HepG2 (cell line): Measurements from ENCODE around the gene ZNF385B. TPM values are rescaled to one million over a fixed set of nuclear protein-coding genes. Genes with fewer than 3 reads are reported as not detected.
A peak's percentile ranks its signal among the peaks of the same experiment; 100 is the strongest.

ENCODE experiments used
- ATAC-seq: fragments of 200-7000 bp; cut with Tn5 transposase; 3 replicates; pipeline ENCODE4 v1.9.1; 2020; ENCODE audit warnings: mild to moderate bottlenecking, moderate library complexity
- BruUV-seq: library from RNA; stranded (reverse); fragments of 400-500 nt; replicated peaks from 2 replicates; lab custom pipeline; 2021; lab: Mats Ljungman, UMichigan
- CTCF ChIA-PET: fragments of 300-600 bp; formaldehyde crosslinking; extraction: SDS; loops from one replicate; lab custom pipeline; 2021; ENCODE audit warnings: low total read pairs, inconsistent platforms, low intra/inter-chr PET ratio; lab: Yijun Ruan, JAX
- POLR2A ChIA-PET: fragments of 350-600 bp; sonication (Branson Sonifier 250); formaldehyde crosslinking; loops from one replicate; lab custom pipeline; 2020; ENCODE audit warnings: antibody characterized with exemption, inconsistent platforms; lab: Yijun Ruan, JAX
- DNase-seq: peaks from one replicate; pipeline ENCODE4 v3.0.0-alpha.2; 2015; ENCODE audit warnings: low spot score
- FAIRE-seq: peaks from 3 replicates; lab custom pipeline; 2011; peaks lifted over from hg19 to GRCh38; lab: Jason Lieb, UNC
- H2AFZ ChIP-seq: one replicate; pipeline ENCODE4 v1.6.1; 2011; ENCODE audit warnings: low read length, inconsistent platforms
- H3K27ac ChIP-seq: fragments of 300-600 bp; 3 replicates; pipeline ENCODE4 v1.8.0; 2011; ENCODE audit warnings: mixed run types, mild to moderate bottlenecking, mixed read lengths, low read length, inconsistent platforms; ENCODE audit not compliant: insufficient read depth; ENCODE audit errors: extremely low read length
- H3K27me3 ChIP-seq, 2 experiments: fragments of 200-600 bp in 1 of 2; 2 replicates in 1 of 2; 3 replicates in 1 of 2; pipeline versions ENCODE4 v1.6.0 to v1.8.0; 2011; ENCODE audit warnings: low read length in 2 of 2, mild to moderate bottlenecking in 2 of 2, moderate library complexity in 2 of 2, inconsistent platforms in 1 of 2; ENCODE audit not compliant: insufficient read depth in 2 of 2, control insufficient read depth in 1 of 2
- H3K36me3 ChIP-seq, 2 experiments: fragments of 200-600 bp in 1 of 2; replicated peaks in 1 of 2; 2 replicates in 1 of 2; 3 replicates in 1 of 2; pipeline versions ENCODE4 v1.5.1 to v1.8.0; 2011; ENCODE audit warnings: low read length in 2 of 2, inconsistent platforms in 1 of 2; ENCODE audit not compliant: insufficient read depth in 2 of 2, control insufficient read depth in 1 of 2
- H3K4me1 ChIP-seq: 2 replicates; pipeline ENCODE4 v1.5.1; 2012; ENCODE audit warnings: low read length, inconsistent platforms; ENCODE audit not compliant: insufficient read depth
- H3K4me2 ChIP-seq: 2 replicates; pipeline ENCODE4 v1.6.0; 2011; ENCODE audit warnings: low read depth, low read length, inconsistent platforms
- H3K4me3 ChIP-seq, 3 experiments: fragments of 200-600 bp in 1 of 3; sonication (generic), shearing (Covaris generic) in 1 of 3; replicated peaks in 1 of 3; 2 replicates each; pipeline ENCODE4 v1.5.1; 2011 to 2016; ENCODE audit warnings: low read length in 3 of 3, inconsistent platforms in 2 of 3, low read depth in 2 of 3, mild to moderate bottlenecking in 2 of 3, control low read depth in 1 of 3, mixed read lengths in 1 of 3; ENCODE audit not compliant: insufficient read depth in 1 of 3
- H3K79me2 ChIP-seq: one replicate; pipeline ENCODE4 v1.6.1; 2011; ENCODE audit warnings: low read length, inconsistent platforms; ENCODE audit not compliant: insufficient read depth
- H3K9ac ChIP-seq: 2 replicates; pipeline ENCODE4 v1.6.0; 2011; ENCODE audit warnings: mild to moderate bottlenecking, low read depth, low read length, inconsistent platforms; ENCODE audit not compliant: insufficient read depth
- H3K9me3 ChIP-seq: 2 replicates; pipeline ENCODE4 v1.5.1; 2012; ENCODE audit warnings: mild to moderate bottlenecking, low read length
- H4K20me1 ChIP-seq: 2 replicates; pipeline ENCODE4 v1.6.0; 2011; ENCODE audit warnings: inconsistent platforms, mild to moderate bottlenecking, low read length, moderate library complexity; ENCODE audit not compliant: insufficient read depth
- CAMTA2 ChIP-seq: sonication (generic); formaldehyde crosslinking; IDR thresholded peaks from 2 replicates; pipeline ENCODE4 v1.4.0; 2020; ENCODE audit warnings: mild to moderate bottlenecking, missing genetic modification reagents, borderline replicate concordance
- EP300 ChIP-seq, 3 experiments: sonication (generic) in 1 of 3; formaldehyde crosslinking in 1 of 3; IDR thresholded peaks; 2 replicates each; pipeline versions ENCODE4 v1.5.1 to v1.6.1; 2011 to 2020; ENCODE audit warnings: low read depth in 2 of 3, low read length in 2 of 3, borderline replicate concordance in 1 of 3, improper control_type of control experiment in 1 of 3, mild to moderate bottlenecking in 1 of 3, missing genetic modification reagents in 1 of 3, moderate library complexity in 1 of 3
- HDAC6 ChIP-seq: fragments of 200-600 bp; sonication (generic); IDR thresholded peaks from 2 replicates; pipeline ENCODE4 v1.7.0; 2017; ENCODE audit warnings: mild to moderate bottlenecking, antibody characterized with exemption, low read length, low read depth
- ISL2 ChIP-seq: sonication (generic); formaldehyde crosslinking; IDR thresholded peaks from 2 replicates; pipeline ENCODE4 v1.5.0; 2020; ENCODE audit warnings: missing genetic modification reagents
- MED13 ChIP-seq: sonication (generic); formaldehyde crosslinking; IDR thresholded peaks from 2 replicates; pipeline ENCODE4 v1.5.0; 2020; ENCODE audit warnings: missing genetic modification reagents
- MLLT10 ChIP-seq: sonication (generic); formaldehyde crosslinking; IDR thresholded peaks from 2 replicates; pipeline ENCODE4 v1.4.0; 2020; ENCODE audit warnings: missing genetic modification reagents
- MYNN ChIP-seq: sonication (generic); formaldehyde crosslinking; IDR thresholded peaks from 2 replicates; pipeline ENCODE4 v1.4.0; 2020; ENCODE audit warnings: mild to moderate bottlenecking, low read depth, missing genetic modification reagents
- NFATC3 ChIP-seq: sonication (generic); formaldehyde crosslinking; IDR thresholded peaks from 2 replicates; pipeline ENCODE4 v1.5.1; 2020; ENCODE audit warnings: mild to moderate bottlenecking, missing genetic modification reagents
- NR2C2 ChIP-seq: sonication (generic); formaldehyde crosslinking; IDR thresholded peaks from 2 replicates; pipeline ENCODE4 v1.4.0; 2020; ENCODE audit warnings: missing genetic modification reagents, mild to moderate bottlenecking, moderate library complexity, borderline replicate concordance
- REL ChIP-seq: sonication (generic); formaldehyde crosslinking; conservative IDR thresholded peaks from 2 replicates; pipeline ENCODE4 v1.8.0; 2022; ENCODE audit warnings: mild to moderate bottlenecking, missing genetic modification reagents, moderate library complexity
- SRSF4 ChIP-seq: fragments of 200-400 bp; formaldehyde crosslinking; IDR thresholded peaks from one replicate; pipeline ENCODE4 v1.6.1; 2018; ENCODE audit warnings: mild to moderate bottlenecking, low read depth, low read length, moderate library complexity; ENCODE audit not compliant: poor library complexity, severe bottlenecking
- TEAD2 ChIP-seq: sonication (generic); formaldehyde crosslinking; IDR thresholded peaks from 2 replicates; pipeline ENCODE4 v1.9.0; 2021; ENCODE audit warnings: missing genetic modification reagents
- ZFX ChIP-seq: sonication (generic); formaldehyde crosslinking; IDR thresholded peaks from 2 replicates; pipeline ENCODE4 v1.4.0; 2020; ENCODE audit warnings: mild to moderate bottlenecking, low read depth, missing genetic modification reagents, moderate library complexity
- ZNF207 ChIP-seq: fragments of 450-650 bp; IDR thresholded peaks from 2 replicates; pipeline ENCODE4 v1.6.1; 2016; ENCODE audit warnings: antibody characterized with exemption, borderline replicate concordance
- ZNF232 ChIP-seq: sonication (generic); formaldehyde crosslinking; IDR thresholded peaks from 2 replicates; pipeline ENCODE4 v1.4.0; 2020; ENCODE audit warnings: missing genetic modification reagents, borderline replicate concordance
- ZNF558 ChIP-seq: sonication (generic); formaldehyde crosslinking; IDR thresholded peaks from 2 replicates; pipeline ENCODE4 v1.9.0; 2022; ENCODE audit warnings: mild to moderate bottlenecking, missing genetic modification reagents, borderline replicate concordance
- ZNF615 ChIP-seq: sonication (generic); formaldehyde crosslinking; IDR thresholded peaks from 2 replicates; pipeline ENCODE4 v1.5.0; 2020; ENCODE audit warnings: mild to moderate bottlenecking, missing genetic modification reagents, borderline replicate concordance
- ZNF644 ChIP-seq: IDR thresholded peaks from 2 replicates; pipeline ENCODE4 v1.6.1; 2016; ENCODE audit warnings: low read depth
- ZNF773 ChIP-seq: sonication (generic); formaldehyde crosslinking; IDR thresholded peaks from 2 replicates; pipeline ENCODE4 v1.4.0; 2020; ENCODE audit warnings: missing genetic modification reagents, borderline replicate concordance
- ZNF780A ChIP-seq: sonication (generic); formaldehyde crosslinking; IDR thresholded peaks from 2 replicates; pipeline ENCODE4 v1.8.0; 2022; ENCODE audit warnings: mild to moderate bottlenecking, missing genetic modification reagents, moderate library complexity
- WGBS: methylation state at CpG from one replicate; pipeline ENCODE4 v1.1.6; 2017; ENCODE audit warnings: low lambda C conversion rate; 5-methylcytosine and 5-hydroxymethylcytosine counted together
- in situ Hi-C: cut with HindIII; loops from 2 replicates; pipeline ENCODE4 v1.10.0; 2017; ENCODE audit warnings: low pct_unique_long_range_greater_than_20kb; ENCODE audit not compliant: extremely low pct_ligation_motif_present
- intact Hi-C: fragments of 100-400 bp; cut with micrococcal nuclease; formaldehyde crosslinking; loops from one replicate; pipeline ENCODE4 v1.10.0; 2022; ENCODE audit not compliant: unreplicated experiment
- polyA plus RNA-seq, 8 experiments: library from polyadenylated mRNA; depleted of rRNA in 3 of 8; stranded (reverse) in 7 of 8; unstranded in 1 of 8; fragments of >200 nt; fragmentation: Illumina TruSeq in 4 of 8; extraction: Trizol in 4 of 8; gene quantifications; 2 replicates each; pipeline versions ENCODE4 v1.2.1 to v1.2.3, GENCODE V29; 2011 to 2016; ENCODE audit warnings: low read depth in 4 of 8, missing spikeins in 1 of 8, mixed read lengths in 1 of 8; ENCODE audit not compliant: insufficient read depth in 1 of 8
- total RNA-seq, 5 experiments: library from RNA; depleted of rRNA; stranded (reverse); fragments of >200 nt; fragmentation: Illumina TruSeq; extraction: Trizol; gene quantifications; 2 replicates each; pipeline ENCODE4 v1.2.3, GENCODE V29; 2016; ENCODE audit warnings: low read depth in 1 of 5
- TF ChIP-seq, protein P1 (sequence below): IDR thresholded peaks from 2 replicates; pipeline ENCODE4 v1.6.1; 2012; ENCODE audit warnings: low read depth, low read length, improper control_type of control experiment

Gene ZNF385B
- total and polyA plus RNA-seq, 2 of the 13 experiments (the other 11 are each of a cell fraction or from before 2014, with no cell fraction given), result 3.3 to 6.7 TPM

DNA sequence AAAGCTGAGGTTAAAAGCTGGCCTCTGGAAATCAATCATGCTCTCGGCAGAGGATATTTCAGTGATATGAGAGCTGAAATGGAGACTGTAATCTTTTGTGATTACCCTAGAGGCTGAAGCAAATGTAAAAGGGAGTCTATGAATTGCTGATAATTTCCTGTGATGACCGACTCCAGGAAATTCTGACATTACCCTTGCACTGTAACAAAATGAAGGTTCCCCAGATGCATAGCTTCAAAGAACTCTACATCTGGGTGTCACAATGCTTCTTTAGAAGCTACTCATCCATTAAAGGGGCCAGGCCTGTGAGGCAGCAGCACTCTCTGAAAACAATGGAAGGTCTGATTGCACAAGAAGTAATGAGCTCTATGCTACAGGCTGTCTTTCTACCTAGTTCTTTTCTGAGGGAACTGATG is 328.5 kb downstream of the ZNF385B start (continued):
- TF ChIP-seq EP300 (IDR thresholded peaks at IDR 0.05; ENCODE audit: low read depth in 2 of 2, low read length in 2 of 2) (peak in 1 of 2 experiments; percentile 55; a peak in 1 of 4 replicates), EP300 (CRISPR knock-in tag; IDR thresholded peaks at IDR 0.05; ENCODE audit: borderline replicate concordance) (peak; percentile 25; the same call in 1 of the 2 replicates), ZNF558 (CRISPR knock-in tag) (no peak)

DNA sequence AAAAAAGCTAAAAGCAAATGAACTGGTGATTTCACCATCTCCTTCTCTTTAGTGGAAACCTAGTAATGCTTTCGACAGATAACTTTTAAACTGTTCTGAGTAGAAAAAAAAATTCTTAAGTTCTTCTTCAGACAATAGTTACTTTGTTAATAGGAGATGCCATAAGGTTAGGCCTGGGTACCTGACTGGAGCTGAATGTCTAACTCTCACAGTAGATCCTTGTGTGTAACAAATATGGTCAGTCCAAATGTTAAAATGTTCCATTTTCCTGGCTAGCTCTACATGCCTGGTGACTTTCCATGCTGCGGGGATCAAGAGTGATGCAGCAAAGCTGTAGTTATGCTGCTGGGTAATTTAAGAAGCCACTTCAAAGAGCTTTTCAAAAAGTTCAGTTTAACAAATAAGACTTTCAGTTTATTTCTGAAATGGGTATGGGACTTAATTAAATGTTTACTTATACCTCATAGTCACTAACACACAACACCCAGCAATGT is 332.8 kb downstream of the ZNF385B start:
- no TSS peak for BruUV-seq
- in situ Hi-C loops, result no loop called here

More for the DNA sequence above, 332.8 kb downstream of the ZNF385B start:
- H3K27me3 ChIP-seq, result no peaks in the 10 kb centered on the region
- ChIA-PET POLR2A (no interaction called here), CTCF (no interaction called here)
- H2AFZ ChIP-seq, result no peak overlapping the region
- TF ChIP-seq TEAD2 (CRISPR knock-in tag), result no peak
- no peak for TF ChIP-seq MLLT10 (CRISPR knock-in tag)
- no peak for TF ChIP-seq HDAC6
- 0 out of 4 replicates have a peak, but pooled peaks of 1 of the 2 experiments have one; percentile 15 for TF ChIP-seq EP300 (IDR thresholded peaks at IDR 0.05; ENCODE audit: low read depth in 2 of 2, low read length in 2 of 2)
- no peak for TF ChIP-seq EP300 (CRISPR knock-in tag; IDR thresholded peaks at IDR 0.05; ENCODE audit: borderline replicate concordance)
- no peak for TF ChIP-seq MYNN
- TF ChIP-seq ZNF232 (CRISPR knock-in tag), result no peak
- TF ChIP-seq ZNF207, result no peak
- TF ChIP-seq SRSF4, result no peak
- TF ChIP-seq ZNF780A, result no peak
- TF ChIP-seq ISL2, result 0 out of 2 replicates have a peak, but pooled peaks have one; percentile 15
- no peak for TF ChIP-seq NFATC3 (CRISPR knock-in tag)
- no peak for TF ChIP-seq NR2C2 (CRISPR knock-in tag)
- TF ChIP-seq, protein P1, sequence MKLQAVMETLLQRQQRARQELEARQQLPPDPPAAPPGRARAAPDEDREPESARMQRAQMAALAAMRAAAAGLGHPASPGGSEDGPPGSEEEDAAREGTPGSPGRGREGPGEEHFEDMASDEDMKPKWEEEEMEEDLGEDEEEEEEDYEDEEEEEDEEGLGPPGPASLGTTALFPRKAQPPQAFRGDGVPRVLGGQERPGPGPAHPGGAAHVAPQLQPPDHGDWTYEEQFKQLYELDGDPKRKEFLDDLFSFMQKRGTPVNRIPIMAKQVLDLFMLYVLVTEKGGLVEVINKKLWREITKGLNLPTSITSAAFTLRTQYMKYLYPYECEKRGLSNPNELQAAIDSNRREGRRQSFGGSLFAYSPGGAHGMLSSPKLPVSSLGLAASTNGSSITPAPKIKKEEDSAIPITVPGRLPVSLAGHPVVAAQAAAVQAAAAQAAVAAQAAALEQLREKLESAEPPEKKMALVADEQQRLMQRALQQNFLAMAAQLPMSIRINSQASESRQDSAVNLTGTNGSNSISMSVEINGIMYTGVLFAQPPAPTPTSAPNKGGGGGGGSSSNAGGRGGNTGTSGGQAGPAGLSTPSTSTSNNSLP, result no peak
- no peak for TF ChIP-seq ZFX (CRISPR knock-in tag)
- TF ChIP-seq ZNF615 (CRISPR knock-in tag), result no peak
- TF ChIP-seq MED13 (CRISPR knock-in tag), result no peak
- no peak for TF ChIP-seq ZNF773 (CRISPR knock-in tag)
- TF ChIP-seq CAMTA2, result no peak
- TF ChIP-seq ZNF644 (CRISPR knock-in tag), result 0 out of 2 replicates have a peak, but pooled peaks have one; percentile 30
- TF ChIP-seq REL, result no peak
- H3K9me3 ChIP-seq, result no peaks in the 10 kb centered on the region
- no peak overlapping the region for H3K4me2 ChIP-seq
- 94% methylated on average over 2 of the region's 2 CpGs for WGBS
- no peak for FAIRE-seq
- H3K36me3 ChIP-seq, result no peaks in the 10 kb centered on the region
- no peak overlapping the region for H3K27ac ChIP-seq
- no peak for ATAC-seq
- intact Hi-C loops, result loop anchor here (2.0 kb wide), 1 partner anchor 14 kb away; no protein-coding TSS in a partner anchor
- H3K4me1 ChIP-seq, result peaks cover 39% of the 10 kb centered on the region
- no peak overlapping the region for H3K9ac ChIP-seq
- peak; percentile 57 for DNase-seq
- H3K79me2 ChIP-seq, result no peaks in the 10 kb centered on the region
- no peaks in the 10 kb centered on the region for H4K20me1 ChIP-seq
- no peak overlapping the region for H3K4me3 ChIP-seq
